Head of caudate nucleus (tissue), 42 donors: ENCODE measurements around the gene ETV3L.

Experiments used
- DNase-seq, 42 donors: peaks; one replicate each; pipeline versions ENCODE4 v3.0.0 to v3.0.0-alpha.2; 2020 to 2021; ENCODE audit warnings: mixed read lengths in 7 of 42
- intact Hi-C: fragments of 100-400 bp; cut with DNase I; formaldehyde crosslinking; loops from one replicate; pipeline ENCODE4 v1.15.0; 2022

ETV3L gene

GRCh38 chr1:157099633-157100009 is at the start of gene ETV3L:
ETV3L (minus strand) TSS chr1:157099808; CDS start chr1:157099523, 285 bp downstream.
- DNase-seq = peak in 7 of 42 donors; percentile 12 to 30 (median 20)
- intact Hi-C loops = no loop called here

GRCh38 chr1:157147906-157148700 is 48.5 kb upstream of the ETV3L start:
- DNase-seq = no peak
- intact Hi-C loops = no loop called here

- no peak for DNase-seq
- intact Hi-C loops = no loop called here
Measured at GRCh38 chr1:157147037-157147436, 47.4 kb upstream of the ETV3L start.

GRCh38 chr1:157146244-157146643 is 46.6 kb upstream of the ETV3L start:
- intact Hi-C loops = no loop called here
- no peak for DNase-seq

GRCh38 chr1:157145076-157145475 is 45.5 kb upstream of the ETV3L start:
- intact Hi-C loops = no loop called here

GRCh38 chr1:157144509-157144908 is 44.9 kb upstream of the ETV3L start:
- DNase-seq = no peak
- intact Hi-C loops = no loop called here

More at GRCh38 chr1:157145076-157145475, 45.5 kb upstream of the ETV3L start:
- no peak for DNase-seq

GRCh38 chr1:157142765-157143423 is 43.3 kb upstream of the ETV3L start:
- intact Hi-C loops = no loop called here
- DNase-seq = no peak

GRCh38 chr1:157142201-157142600 is 42.6 kb upstream of the ETV3L start:
- intact Hi-C loops = no loop called here
- DNase-seq = no peak

- intact Hi-C loops = no loop called here
Measured at GRCh38 chr1:157141212-157141855, 41.7 kb upstream of the ETV3L start.

GRCh38 chr1:157140063-157140588 is 40.5 kb upstream of the ETV3L start:
- intact Hi-C loops = no loop called here
- no peak for DNase-seq

More at GRCh38 chr1:157141212-157141855, 41.7 kb upstream of the ETV3L start:
- DNase-seq = no peak

GRCh38 chr1:157139052-157139715 is 39.6 kb upstream of the ETV3L start:
- no peak for DNase-seq
- intact Hi-C loops = loop anchor here (5.0 kb wide), 1 partner anchor 92 kb away; the partner anchor contains the start of gene ARHGEF11

- intact Hi-C loops = loop anchor here (5.0 kb wide), 1 partner anchor 91 kb away; the partner anchor contains the start of gene ARHGEF11
- DNase-seq = peak; percentile 80 to 97 (median 92)
Measured at GRCh38 chr1:157138220-157139051, 38.8 kb upstream of the ETV3L start, which contains the start of gene ETV3. ETV3 (minus strand) TSS chr1:157138395; CDS start chr1:157136352, 2,043 bp downstream.

GRCh38 chr1:157137408-157138219 is 38.0 kb upstream of the ETV3L start:
- intact Hi-C loops = loop anchor here (5.0 kb wide), 1 partner anchor 90 kb away; the partner anchor contains the start of gene ARHGEF11
- DNase-seq = peak in 10 of 42 donors; percentile 10 to 40 (median 18)

- DNase-seq = no peak
- intact Hi-C loops = loop anchor here (5.0 kb wide), 1 partner anchor 90 kb away; the partner anchor contains the start of gene ARHGEF11
Measured at GRCh38 chr1:157137046-157137407, 37.4 kb upstream of the ETV3L start.

GRCh38 chr1:157136133-157136532 is 36.5 kb upstream of the ETV3L start:
- no peak for DNase-seq
- intact Hi-C loops = loop anchor here (5.0 kb wide), 1 partner anchor 89 kb away; the partner anchor contains the start of gene ARHGEF11

GRCh38 chr1:157135646-157136045 is 36.0 kb upstream of the ETV3L start:
- intact Hi-C loops = loop anchor here (5.0 kb wide), 1 partner anchor 88 kb away; the partner anchor contains the start of gene ARHGEF11
- no peak for DNase-seq

- intact Hi-C loops = loop anchor here (5.0 kb wide), 1 partner anchor 88 kb away; the partner anchor contains the start of gene ARHGEF11
- DNase-seq = peak in 31 of 42 donors; percentile 16 to 84 (median 53)
Measured at GRCh38 chr1:157135070-157135469, 35.5 kb upstream of the ETV3L start.
